HG03103 (cell line): ENCODE measurements around the gene NAT16.
"Not testable (repeated sequence)": the region's sequence is repeated elsewhere in the genome, so short reads cannot be mapped to it uniquely, and the experiment has no call there.

Source experiments
- ATAC-seq: cut with Tn5 transposase; IDR thresholded peaks from one replicate; pipeline ENCODE4 v1.9.1; 2021; ENCODE audit warnings: low read depth; ENCODE audit not compliant: unreplicated experiment

Gene NAT16

GRCh38 chr7:101132626-101133600 lies 47.2 kb downstream of the NAT16 start:
- ATAC-seq, result not testable (repeated sequence)

GRCh38 chr7:101129603-101130117 lies 50.4 kb downstream of the NAT16 start:
- no peak for ATAC-seq

- ATAC-seq, result no peak
Measured at GRCh38 chr7:101128040-101128834, 51.9 kb downstream of the NAT16 start.

- ATAC-seq, result no peak
Measured at GRCh38 chr7:101127460-101128039, 52.5 kb downstream of the NAT16 start.

DNA sequence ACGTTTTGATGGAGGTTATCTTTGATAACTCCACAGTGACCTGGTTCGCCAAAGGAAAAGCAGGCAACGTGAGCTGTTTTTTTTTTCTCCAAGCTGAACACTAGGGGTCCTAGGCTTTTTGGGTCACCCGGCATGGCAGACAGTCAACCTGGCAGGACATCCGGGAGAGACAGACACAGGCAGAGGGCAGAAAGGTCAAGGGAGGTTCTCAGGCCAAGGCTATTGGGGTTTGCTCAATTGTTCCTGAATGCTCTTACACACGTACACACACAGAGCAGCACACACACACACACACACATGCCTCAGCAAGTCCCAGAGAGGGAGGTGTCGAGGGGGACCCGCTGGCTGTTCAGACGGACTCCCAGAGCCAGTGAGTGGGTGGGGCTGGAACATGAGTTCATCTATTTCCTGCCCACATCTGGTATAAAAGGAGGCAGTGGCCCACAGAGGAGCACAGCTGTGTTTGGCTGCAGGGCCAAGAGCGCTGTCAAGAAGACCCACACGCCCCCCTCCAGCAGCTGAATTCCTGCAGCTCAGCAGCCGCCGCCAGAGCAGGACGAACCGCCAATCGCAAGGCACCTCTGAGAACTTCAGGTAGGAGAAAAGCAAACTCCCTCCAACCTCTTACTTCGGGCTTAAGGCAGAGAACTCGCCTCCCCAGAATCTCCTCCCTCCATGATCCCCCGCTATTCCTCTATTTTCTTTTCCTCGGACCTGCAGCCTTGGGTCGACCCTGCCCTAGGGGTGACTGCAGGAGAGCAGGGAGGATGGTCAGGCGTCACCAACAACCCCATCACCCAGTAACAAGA lies 53.2 kb downstream of the NAT16 start, which contains the start of gene SERPINE1:
SERPINE1 (plus strand) TSS at position 454 of the 809 bp plus-strand sequence. CDS start 1,290 bp downstream, outside the sequence.
- no peak for ATAC-seq

DNA sequence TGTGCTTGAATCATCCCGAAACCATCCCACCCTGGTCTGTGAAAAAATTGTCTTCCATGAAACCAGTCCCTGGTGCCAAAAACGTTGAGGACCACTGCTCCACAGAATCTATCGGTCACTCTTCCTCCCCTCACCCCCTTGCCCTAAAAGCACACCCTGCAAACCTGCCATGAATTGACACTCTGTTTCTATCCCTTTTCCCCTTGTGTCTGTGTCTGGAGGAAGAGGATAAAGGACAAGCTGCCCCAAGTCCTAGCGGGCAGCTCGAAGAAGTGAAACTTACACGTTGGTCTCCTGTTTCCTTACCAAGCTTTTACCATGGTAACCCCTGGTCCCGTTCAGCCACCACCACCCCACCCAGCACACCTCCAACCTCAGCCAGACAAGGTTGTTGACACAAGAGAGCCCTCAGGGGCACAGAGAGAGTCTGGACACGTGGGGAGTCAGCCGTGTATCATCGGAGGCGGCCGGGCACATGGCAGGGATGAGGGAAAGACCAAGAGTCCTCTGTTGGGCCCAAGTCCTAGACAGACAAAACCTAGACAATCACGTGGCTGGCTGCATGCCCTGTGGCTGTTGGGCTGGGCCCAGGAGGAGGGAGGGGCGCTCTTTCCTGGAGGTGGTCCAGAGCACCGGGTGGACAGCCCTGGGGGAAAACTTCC lies 54.0 kb downstream of the NAT16 start:
- ATAC-seq, result no peak

GRCh38 chr7:101124376-101125056 lies 55.6 kb downstream of the NAT16 start:
- no peak for ATAC-seq

- ATAC-seq, result no peak
Measured at GRCh38 chr7:101123703-101124068, 56.4 kb downstream of the NAT16 start.

- ATAC-seq, result no peak
Measured at GRCh38 chr7:101122933-101123702, 57.0 kb downstream of the NAT16 start.

DNA sequence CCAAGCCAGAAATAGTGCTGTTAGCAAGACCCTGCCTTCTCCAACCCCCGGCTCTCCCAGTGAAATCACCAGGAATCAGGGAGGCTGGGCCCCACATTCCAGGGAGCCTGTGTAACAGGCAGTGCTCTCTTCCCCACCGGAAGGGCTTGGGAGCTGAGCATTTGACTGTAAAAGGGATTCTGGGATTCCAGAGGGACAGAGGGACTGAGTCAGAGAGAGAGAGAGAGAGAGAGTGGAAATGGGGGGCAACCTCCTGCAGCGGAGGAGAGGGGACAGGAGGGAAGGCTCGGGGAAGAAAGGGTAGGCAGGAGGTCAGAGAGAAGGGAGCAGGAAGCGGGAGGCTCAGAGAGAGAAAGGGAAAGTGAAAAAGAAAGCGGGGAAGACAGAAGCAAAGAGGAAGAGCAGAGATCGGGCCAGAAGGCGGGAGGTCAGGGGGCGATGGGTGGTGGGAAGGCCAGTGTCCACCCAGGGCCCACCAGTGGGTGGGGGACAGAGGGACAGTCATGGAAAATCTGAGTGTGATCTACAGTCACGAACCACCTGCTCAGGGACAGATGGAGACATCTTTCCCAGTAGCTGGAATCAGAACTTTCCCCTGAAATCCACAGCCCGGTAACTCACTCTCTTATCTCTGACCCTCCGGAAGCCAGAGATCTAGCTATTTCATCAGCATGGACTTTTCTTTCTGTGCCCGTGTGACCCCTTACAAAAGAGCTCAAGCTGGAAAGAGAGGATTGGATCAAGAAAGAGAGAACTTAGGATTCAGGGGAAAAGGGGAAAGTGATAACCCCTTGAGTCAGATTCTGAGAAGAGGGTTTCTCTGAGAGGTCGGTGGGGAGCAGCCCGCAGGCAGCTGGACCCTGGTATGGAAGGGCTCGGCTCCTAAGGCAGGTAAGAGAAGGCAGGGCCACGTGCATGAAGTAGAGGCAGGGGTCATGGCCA lies 57.8 kb downstream of the NAT16 start:
- no peak for ATAC-seq

DNA sequence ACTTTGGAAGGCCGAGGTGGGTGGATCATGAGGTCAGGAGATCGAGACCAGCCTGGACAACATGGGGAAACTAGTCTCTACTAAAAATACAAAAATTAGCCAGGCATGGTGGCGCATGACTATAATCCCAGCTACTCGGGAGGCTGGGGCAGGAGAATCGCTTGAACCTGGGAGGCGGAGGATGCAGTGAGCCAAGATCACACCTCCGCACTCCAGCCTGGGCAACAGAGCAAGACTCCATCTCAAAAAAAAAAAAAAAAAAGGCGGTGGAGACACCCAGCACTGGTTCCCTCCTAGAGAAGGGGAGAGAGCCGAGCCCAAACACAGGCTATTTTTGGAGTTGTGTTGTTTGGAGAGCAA lies 58.5 kb downstream of the NAT16 start:
- not testable (repeated sequence) for ATAC-seq
